ENCODE measurements around the gene NUDT8.

DNA sequence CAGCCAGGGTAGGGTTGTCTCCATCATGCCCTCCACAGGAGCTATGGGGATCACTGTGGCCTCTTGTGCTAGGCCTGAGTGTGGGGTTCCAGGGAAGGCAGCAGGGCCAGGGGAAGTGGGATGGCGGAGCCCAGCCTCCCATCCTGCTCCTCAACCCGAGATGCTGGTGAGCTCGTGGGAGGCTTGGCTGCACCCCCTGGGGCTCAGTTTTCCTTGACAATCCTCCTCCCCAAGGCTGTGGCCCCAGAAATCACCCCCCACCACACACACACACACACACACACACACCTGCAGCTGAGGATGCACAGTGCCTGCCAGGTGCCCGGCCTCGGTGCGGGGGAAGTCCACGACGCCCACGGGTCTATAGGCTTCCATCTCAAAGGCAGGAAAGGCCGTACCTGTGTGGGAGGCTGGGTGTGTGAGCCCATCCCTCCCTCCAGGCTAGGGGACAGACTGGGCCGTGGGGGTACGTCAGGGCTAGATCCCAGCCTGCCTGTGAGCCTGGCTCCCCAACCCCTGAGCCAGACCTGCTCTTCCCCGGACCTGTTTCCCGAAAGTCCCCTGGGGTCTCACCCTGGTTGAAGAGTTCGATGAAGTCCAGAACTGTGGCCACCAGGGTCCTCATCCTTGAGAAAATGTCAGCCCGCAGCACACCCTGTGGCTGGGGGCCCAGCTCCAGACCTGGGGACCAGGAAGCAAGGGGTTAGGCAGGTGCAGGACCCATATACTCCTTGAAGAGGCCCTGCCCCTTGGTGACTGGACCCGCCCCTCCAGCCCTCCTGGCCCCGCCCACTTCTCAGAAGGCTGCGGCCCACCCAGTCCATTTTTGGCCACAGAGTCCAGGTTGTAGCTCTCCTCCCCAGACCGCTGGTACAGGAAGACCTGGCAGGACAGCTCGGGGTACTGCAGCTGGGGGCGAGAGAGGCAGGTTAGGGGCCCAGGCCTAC lies 15.0 kb upstream of the NUDT8 start:
- TF ChIP-seq, protein P1, sequence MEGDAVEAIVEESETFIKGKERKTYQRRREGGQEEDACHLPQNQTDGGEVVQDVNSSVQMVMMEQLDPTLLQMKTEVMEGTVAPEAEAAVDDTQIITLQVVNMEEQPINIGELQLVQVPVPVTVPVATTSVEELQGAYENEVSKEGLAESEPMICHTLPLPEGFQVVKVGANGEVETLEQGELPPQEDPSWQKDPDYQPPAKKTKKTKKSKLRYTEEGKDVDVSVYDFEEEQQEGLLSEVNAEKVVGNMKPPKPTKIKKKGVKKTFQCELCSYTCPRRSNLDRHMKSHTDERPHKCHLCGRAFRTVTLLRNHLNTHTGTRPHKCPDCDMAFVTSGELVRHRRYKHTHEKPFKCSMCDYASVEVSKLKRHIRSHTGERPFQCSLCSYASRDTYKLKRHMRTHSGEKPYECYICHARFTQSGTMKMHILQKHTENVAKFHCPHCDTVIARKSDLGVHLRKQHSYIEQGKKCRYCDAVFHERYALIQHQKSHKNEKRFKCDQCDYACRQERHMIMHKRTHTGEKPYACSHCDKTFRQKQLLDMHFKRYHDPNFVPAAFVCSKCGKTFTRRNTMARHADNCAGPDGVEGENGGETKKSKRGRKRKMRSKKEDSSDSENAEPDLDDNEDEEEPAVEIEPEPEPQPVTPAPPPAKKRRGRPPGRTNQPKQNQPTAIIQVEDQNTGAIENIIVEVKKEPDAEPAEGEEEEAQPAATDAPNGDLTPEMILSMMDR (IDR thresholded peaks at IDR 0.05) = no peak
- TF ChIP-seq FOSL2 (IDR thresholded peaks at IDR 0.05) (no peak), FOSL2 (CRISPR knock-in tag; IDR thresholded peaks at IDR 0.05) (no peak), NR3C1 (IDR thresholded peaks at IDR 0.05) (no peak), POLR2A (IDR thresholded peaks at IDR 0.05; ENCODE audit: low read length) (no peak), KDM1A (IDR thresholded peaks at IDR 0.05; ENCODE audit: low read depth) (no peak), RARB (CRISPR knock-in tag; IDR thresholded peaks at IDR 0.05) (no peak), EP300 (IDR thresholded peaks at IDR 0.05) (no peak), POLR2AphosphoS2 (conservative IDR thresholded peaks at IDR 0.05; ENCODE audit: low read length) (no peak), ZFP36 (IDR thresholded peaks at IDR 0.05; ENCODE audit: borderline replicate concordance, partially characterized antibody) (no peak)
- TF ChIP-seq, protein P2, sequence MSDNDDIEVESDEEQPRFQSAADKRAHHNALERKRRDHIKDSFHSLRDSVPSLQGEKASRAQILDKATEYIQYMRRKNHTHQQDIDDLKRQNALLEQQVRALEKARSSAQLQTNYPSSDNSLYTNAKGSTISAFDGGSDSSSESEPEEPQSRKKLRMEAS (IDR thresholded peaks at IDR 0.05) = no peak

All from A549 (cell line).